HepG2 (cell line): Measurements from ENCODE around the gene ITGB2. TPM values are rescaled to one million over a fixed set of nuclear protein-coding genes. Genes with fewer than 3 reads are reported as not detected.

Source experiments
- BATF2 ChIP-seq: sonication (generic); formaldehyde crosslinking; IDR thresholded peaks from 2 replicates; pipeline ENCODE4 v1.8.0; 2022; ENCODE audit warnings: mild to moderate bottlenecking, missing genetic modification reagents, moderate library complexity
- CEBPG ChIP-seq: IDR thresholded peaks from 2 replicates; pipeline ENCODE4 v1.6.1; 2016
- EP300 ChIP-seq, 3 experiments: sonication (generic) in 1 of 3; formaldehyde crosslinking in 1 of 3; IDR thresholded peaks; 2 replicates each; pipeline versions ENCODE4 v1.5.1 to v1.6.1; 2011 to 2020; ENCODE audit warnings: low read depth in 2 of 3, low read length in 2 of 3, borderline replicate concordance in 1 of 3, improper control_type of control experiment in 1 of 3, mild to moderate bottlenecking in 1 of 3, missing genetic modification reagents in 1 of 3, moderate library complexity in 1 of 3
- FOXP1 ChIP-seq, 2 experiments: fragments of 450-650 bp in 1 of 2; IDR thresholded peaks; 2 replicates each; pipeline ENCODE4 v1.6.1; 2017 to 2018; ENCODE audit warnings: antibody characterized with exemption in 1 of 2
- GZF1 ChIP-seq: sonication (generic); formaldehyde crosslinking; IDR thresholded peaks from 2 replicates; pipeline ENCODE4 v1.5.1; 2020; ENCODE audit warnings: mild to moderate bottlenecking, missing genetic modification reagents
- HES4 ChIP-seq: sonication (generic); formaldehyde crosslinking; IDR thresholded peaks from 2 replicates; pipeline ENCODE4 v1.9.0; 2021; ENCODE audit warnings: mild to moderate bottlenecking, missing genetic modification reagents, borderline replicate concordance
- HNF1A ChIP-seq, 2 experiments: sonication (generic) in 1 of 2; formaldehyde crosslinking in 1 of 2; IDR thresholded peaks; 2 replicates each; pipeline versions ENCODE4 v1.4.0 to v1.6.1; 2016 to 2020; ENCODE audit warnings: borderline replicate concordance in 1 of 2, low read depth in 1 of 2, mild to moderate bottlenecking in 1 of 2, missing genetic modification reagents in 1 of 2
- KLF11 ChIP-seq: IDR thresholded peaks from 2 replicates; pipeline ENCODE4 v1.6.1; 2016; ENCODE audit warnings: missing compliant biosample characterization
- MIXL1 ChIP-seq: IDR thresholded peaks from 2 replicates; pipeline ENCODE4 v1.6.1; 2016
- MTF2 ChIP-seq: sonication (generic); formaldehyde crosslinking; IDR thresholded peaks from 2 replicates; pipeline ENCODE4 v1.5.0; 2020; ENCODE audit warnings: missing genetic modification reagents, borderline replicate concordance
- RCOR2 ChIP-seq: IDR thresholded peaks from 2 replicates; pipeline ENCODE4 v1.6.1; 2016; ENCODE audit warnings: missing biosample characterization, missing genetic modification reagents
- RNF2 ChIP-seq: fragments of 450-650 bp; conservative IDR thresholded peaks from 2 replicates; pipeline ENCODE4 v1.6.1; 2016; ENCODE audit warnings: low read depth
- THAP11 ChIP-seq: IDR thresholded peaks from 2 replicates; pipeline ENCODE4 v1.6.1; 2016; ENCODE audit warnings: missing biosample characterization, missing genetic modification reagents
- TRAFD1 ChIP-seq: sonication (generic); formaldehyde crosslinking; IDR thresholded peaks from 2 replicates; pipeline ENCODE4 v1.5.1; 2020; ENCODE audit warnings: missing genetic modification reagents, mild to moderate bottlenecking, borderline replicate concordance
- ZEB1 ChIP-seq: IDR thresholded peaks from 2 replicates; pipeline ENCODE4 v1.6.1; 2012; ENCODE audit warnings: mild to moderate bottlenecking, low read depth, inconsistent platforms; ENCODE audit not compliant: insufficient replicate concordance
- ZGPAT ChIP-seq: IDR thresholded peaks from 2 replicates; pipeline ENCODE4 v1.6.1; 2016; ENCODE audit warnings: mild to moderate bottlenecking
- ZNF275 ChIP-seq: sonication (generic); formaldehyde crosslinking; IDR thresholded peaks from 2 replicates; pipeline ENCODE4 v1.8.0; 2022; ENCODE audit warnings: missing genetic modification reagents, mild to moderate bottlenecking, inconsistent platforms, borderline replicate concordance
- ZNF546 ChIP-seq: sonication (generic); formaldehyde crosslinking; conservative IDR thresholded peaks from 2 replicates; pipeline ENCODE4 v1.8.1; 2023; ENCODE audit warnings: mild to moderate bottlenecking, missing genetic modification reagents
- ZNF792 ChIP-seq: IDR thresholded peaks from 2 replicates; pipeline ENCODE4 v1.6.1; 2016
- ZNF850 ChIP-seq: sonication (generic); formaldehyde crosslinking; conservative IDR thresholded peaks from 2 replicates; pipeline ENCODE4 v1.9.0; 2021; ENCODE audit warnings: mild to moderate bottlenecking, missing genetic modification reagents
- polyA plus RNA-seq, 8 experiments: library from polyadenylated mRNA; depleted of rRNA in 3 of 8; stranded (reverse) in 7 of 8; unstranded in 1 of 8; fragments of >200 nt; fragmentation: Illumina TruSeq in 4 of 8; extraction: Trizol in 4 of 8; gene quantifications; 2 replicates each; pipeline versions ENCODE4 v1.2.1 to v1.2.3, GENCODE V29; 2011 to 2016; ENCODE audit warnings: low read depth in 4 of 8, missing spikeins in 1 of 8, mixed read lengths in 1 of 8; ENCODE audit not compliant: insufficient read depth in 1 of 8
- total RNA-seq, 5 experiments: library from RNA; depleted of rRNA; stranded (reverse); fragments of >200 nt; fragmentation: Illumina TruSeq; extraction: Trizol; gene quantifications; 2 replicates each; pipeline ENCODE4 v1.2.3, GENCODE V29; 2016; ENCODE audit warnings: low read depth in 1 of 5

Gene ITGB2
- total and polyA plus RNA-seq, 2 of the 13 experiments (the other 11 are each of a cell fraction or from before 2014, with no cell fraction given), result 4.2 to 18.0 TPM

- TF ChIP-seq HNF1A (IDR thresholded peaks at IDR 0.05; ENCODE audit: low read depth) (0 out of 2 replicates have a peak, but pooled peaks have one; percentile 13), HNF1A (CRISPR knock-in tag; IDR thresholded peaks at IDR 0.05; ENCODE audit: borderline replicate concordance) (no peak), FOXP1 (IDR thresholded peaks at IDR 0.05) (peak; percentile 51; the same call in 1 of the 2 replicates), FOXP1 (CRISPR knock-in tag; IDR thresholded peaks at IDR 0.05) (peak; percentile 81), RNF2 (no peak), ZNF546 (CRISPR knock-in tag) (no peak), MTF2 (CRISPR knock-in tag) (no peak), ZNF850 (CRISPR knock-in tag) (no peak), GZF1 (CRISPR knock-in tag) (no peak), RCOR2 (CRISPR knock-in tag) (peak; percentile 40; the same call in 1 of the 2 replicates), ZNF792 (CRISPR knock-in tag) (no peak), ZNF275 (CRISPR knock-in tag) (no peak), ZGPAT (CRISPR knock-in tag) (no peak), MIXL1 (CRISPR knock-in tag) (no peak), ZEB1 (no peak), EP300 (IDR thresholded peaks at IDR 0.05; ENCODE audit: low read depth in 2 of 2, low read length in 2 of 2) (0 out of 4 replicates have a peak, but pooled peaks of 1 of the 2 experiments have one; percentile 4), EP300 (CRISPR knock-in tag; IDR thresholded peaks at IDR 0.05; ENCODE audit: borderline replicate concordance) (no peak), BATF2 (CRISPR knock-in tag) (no peak), TRAFD1 (CRISPR knock-in tag) (no peak), CEBPG (CRISPR knock-in tag) (0 out of 2 replicates have a peak, but pooled peaks have one; percentile 33), HES4 (CRISPR knock-in tag) (no peak), THAP11 (no peak), KLF11 (CRISPR knock-in tag) (no peak)
Measured at GRCh38 chr21:44880405-44881197, 40.1 kb downstream of the ITGB2 start (continued).
